NCI-H128 (cell line): Measurements from ENCODE around the gene CD34.
"Not testable (repeated sequence)": the region's sequence is repeated elsewhere in the genome, so short reads cannot be mapped to it uniquely, and the experiment has no call there.

Source experiments
- DNase-seq: peaks from one replicate; lab custom pipeline; 2025; ENCODE audit not compliant: unreplicated experiment; lab: John Stamatoyannopoulos, UW

CD34 gene

GRCh38 chr1:207877914-207878313 is 33.0 kb downstream of the CD34 start:
- not testable (repeated sequence) for DNase-seq

- DNase-seq, result no peak
Observed at GRCh38 chr1:207876131-207876530, 34.8 kb downstream of the CD34 start.

GRCh38 chr1:207875532-207875931 is 35.4 kb downstream of the CD34 start:
- DNase-seq, result no peak

GRCh38 chr1:207873055-207873890 is 37.7 kb downstream of the CD34 start:
- no peak for DNase-seq

GRCh38 chr1:207872621-207873020 is 38.3 kb downstream of the CD34 start:
- no peak for DNase-seq

GRCh38 chr1:207871117-207871649 is 39.7 kb downstream of the CD34 start:
- no peak for DNase-seq

- no peak for DNase-seq
Observed at GRCh38 chr1:207870306-207871031, 40.5 kb downstream of the CD34 start.

GRCh38 chr1:207869859-207870258 is 41.1 kb downstream of the CD34 start:
- DNase-seq, result no peak

GRCh38 chr1:207868774-207869721 is 41.9 kb downstream of the CD34 start:
- peak; percentile 57 for DNase-seq

- DNase-seq, result no peak
Observed at GRCh38 chr1:207868251-207868773, 42.6 kb downstream of the CD34 start.

- no peak for DNase-seq
Observed at GRCh38 chr1:207867136-207868109, 43.5 kb downstream of the CD34 start.

- no peak for DNase-seq
Observed at GRCh38 chr1:207866471-207867135, 44.3 kb downstream of the CD34 start.

- no peak for DNase-seq
Observed at GRCh38 chr1:207863893-207864535, 46.9 kb downstream of the CD34 start.

- no peak for DNase-seq
Observed at GRCh38 chr1:207862241-207862787, 48.6 kb downstream of the CD34 start.

- no peak for DNase-seq
Observed at GRCh38 chr1:207861442-207862177, 49.3 kb downstream of the CD34 start.

GRCh38 chr1:207860531-207860930 is 50.4 kb downstream of the CD34 start:
- no peak for DNase-seq

- DNase-seq, result no peak
Observed at GRCh38 chr1:207858806-207859205, 52.1 kb downstream of the CD34 start.
